Liver (tissue), 3 donors: ENCODE data around the gene PITPNM2.

Experiments
- CTCF ChIP-seq: fragments of 150-350 bp; IDR thresholded peaks from 2 replicates; pipeline ENCODE4 v1.5.1; 2017; ENCODE audit warnings: improper control_type of control experiment, low read depth, low read length; ENCODE audit not compliant: missing input control
- FOXA2 ChIP-seq: IDR thresholded peaks from 2 replicates; pipeline ENCODE4 v1.6.1; 2016; ENCODE audit warnings: antibody characterized with exemption
- HNF4G ChIP-seq: IDR thresholded peaks from 2 replicates; pipeline ENCODE4 v1.6.1; 2016; ENCODE audit warnings: antibody characterized with exemption
- MAX ChIP-seq: IDR thresholded peaks from 2 replicates; pipeline ENCODE4 v1.6.1; 2016; ENCODE audit warnings: antibody characterized with exemption
- SP1 ChIP-seq: IDR thresholded peaks from 2 replicates; pipeline ENCODE4 v1.6.1; 2018; ENCODE audit warnings: antibody characterized with exemption, mild to moderate bottlenecking
- TAF1 ChIP-seq: conservative IDR thresholded peaks from 2 replicates; pipeline ENCODE4 v1.6.1; 2016; ENCODE audit warnings: antibody characterized with exemption, mild to moderate bottlenecking
- YY1 ChIP-seq: IDR thresholded peaks from 2 replicates; pipeline ENCODE4 v1.6.1; 2016; ENCODE audit warnings: antibody characterized with exemption, mild to moderate bottlenecking
- donor health status: healthy.
- donor health status: healthy.

GRCh38 chr12:123142518-123142840 is 8.4 kb downstream of the PITPNM2 start:
- TF ChIP-seq CTCF (no peak), SP1 (no peak), FOXA2 (no peak), HNF4G (no peak), TAF1 (no peak), MAX (no peak), YY1 (no peak)
